Breast epithelium (tissue), 4 donors: ENCODE results near the gene KMT2D. TPM values are rescaled to one million over a fixed set of nuclear protein-coding genes. Genes with fewer than 3 reads are reported as not detected.

Experiments used
- DNase-seq, 2 donors: peaks; one replicate each; pipeline ENCODE4 v3.0.0-alpha.2; 2019; ENCODE audit warnings: low spot score in 2 of 2
- H3K27ac ChIP-seq, 2 donors: fragments of 200-600 bp; sonication (generic) in 1 of 2; one replicate each; pipeline ENCODE4 v1.5.1; 2016 to 2019; ENCODE audit warnings: mild to moderate bottlenecking in 1 of 2
- H3K27me3 ChIP-seq, 2 donors: fragments of 200-600 bp; sonication (generic) in 1 of 2; one replicate each; pipeline versions ENCODE4 v1.5.1 to v1.6.0; 2017 to 2019; ENCODE audit warnings: control low read depth in 1 of 2, mild to moderate bottlenecking in 1 of 2
- H3K36me3 ChIP-seq: fragments of 200-600 bp; one replicate; pipeline ENCODE4 v1.5.1; 2019
- H3K4me1 ChIP-seq, 2 donors: fragments of 200-600 bp; sonication (generic); one replicate each; pipeline ENCODE4 v1.5.1; 2016 to 2019; ENCODE audit warnings: control low read depth in 1 of 2
- H3K4me3 ChIP-seq, 3 donors: fragments of 200-600 bp; sonication (generic); 1 replicate in 2 of 3; 2 replicates in 1 of 3; pipeline ENCODE4 v1.5.1; 2016 to 2019; ENCODE audit warnings: mild to moderate bottlenecking in 3 of 3, moderate library complexity in 2 of 3
- H3K9me3 ChIP-seq, 2 donors: fragments of 200-600 bp; sonication (generic) in 1 of 2; one replicate each; pipeline ENCODE4 v1.5.1; 2016 to 2019; ENCODE audit warnings: control low read depth in 1 of 2
- CTCF ChIP-seq, 3 donors: fragments of 450-650 bp; IDR thresholded peaks; one replicate each; pipeline ENCODE4 v1.5.1; 2016 to 2017; ENCODE audit warnings: antibody characterized with exemption in 3 of 3, mild to moderate bottlenecking in 3 of 3, moderate library complexity in 3 of 3
- POLR2A ChIP-seq: fragments of 450-650 bp; IDR thresholded peaks from one replicate; pipeline ENCODE4 v1.6.1; 2016; ENCODE audit warnings: antibody characterized with exemption, mild to moderate bottlenecking, moderate library complexity
- POLR2AphosphoS5 ChIP-seq, 3 donors: sonication (generic); formaldehyde crosslinking; IDR thresholded peaks; one replicate each; pipeline ENCODE4 v1.6.1; 2017; ENCODE audit warnings: antibody characterized with exemption in 3 of 3
- intact Hi-C: fragments of 100-400 bp; cut with DNase I; formaldehyde crosslinking; loops from one replicate; pipeline ENCODE4 v1.15.1; 2023; ENCODE audit warnings: low total_unique reads
- total RNA-seq, 3 donors: library from RNA; depleted of rRNA; stranded (reverse); fragments of >200 nt; gene quantifications; one replicate each; pipeline ENCODE4 v1.1.0, GENCODE V29; 2016

The KMT2D gene
- total RNA-seq, 3 donors from 2014 or later, result 35.4 to 51.4 (median 45.9) TPM

GRCh38 chr12:49015196-49015595, 45.4 kb downstream of the KMT2D start:
- DNase-seq, result no peak
- Histone ChIP-seq H3K27ac (no peak overlapping the region), H3K4me1 (peaks cover 8 to 15% of the 10 kb centered on the region in 2 donors), H3K27me3 (no peaks in the 10 kb centered on the region), H3K4me3 (no peak overlapping the region), H3K36me3 (no peaks in the 10 kb centered on the region), H3K9me3 (no peaks in the 10 kb centered on the region)
- no peak for TF ChIP-seq POLR2AphosphoS5 (IDR thresholded peaks at IDR 0.05)
- no peak for TF ChIP-seq POLR2A
- no peak for TF ChIP-seq CTCF (IDR thresholded peaks at IDR 0.05)
- intact Hi-C loops, result no loop called here

- H3K36me3 ChIP-seq, result no peaks in the 10 kb centered on the region
- TF ChIP-seq POLR2A (no peak), CTCF (IDR thresholded peaks at IDR 0.05) (no peak), POLR2AphosphoS5 (IDR thresholded peaks at IDR 0.05) (no peak)
- H3K27me3 ChIP-seq, result no peaks in the 10 kb centered on the region
- H3K9me3 ChIP-seq, result no peaks in the 10 kb centered on the region
- H3K4me1 ChIP-seq, result peaks cover 8 to 15% of the 10 kb centered on the region in 2 donors
- DNase-seq, result no peak
- H3K4me3 ChIP-seq, result no peak overlapping the region
- intact Hi-C loops, result no loop called here
- H3K27ac ChIP-seq, result no peak overlapping the region
Measured at GRCh38 chr12:49014547-49014946, 46.0 kb downstream of the KMT2D start.

- no peak for DNase-seq
- TF ChIP-seq POLR2A (no peak), POLR2AphosphoS5 (IDR thresholded peaks at IDR 0.05) (no peak), CTCF (IDR thresholded peaks at IDR 0.05) (no peak)
Measured at GRCh38 chr12:49013428-49013827, 47.2 kb downstream of the KMT2D start.

GRCh38 chr12:49012739-49013138, 47.9 kb downstream of the KMT2D start:
- Histone ChIP-seq H3K27ac (no peak overlapping the region), H3K4me3 (no peak overlapping the region), H3K9me3 (no peaks in the 10 kb centered on the region), H3K36me3 (no peaks in the 10 kb centered on the region), H3K27me3 (no peaks in the 10 kb centered on the region), H3K4me1 (peaks cover 4 to 5% of the 10 kb centered on the region in 2 donors)
- TF ChIP-seq POLR2AphosphoS5 (IDR thresholded peaks at IDR 0.05) (no peak), POLR2A (no peak), CTCF (IDR thresholded peaks at IDR 0.05) (no peak)
- intact Hi-C loops, result no loop called here
- no peak for DNase-seq

More at GRCh38 chr12:49013428-49013827, 47.2 kb downstream of the KMT2D start:
- Histone ChIP-seq H3K4me1 (peaks cover 8 to 9% of the 10 kb centered on the region in 2 donors), H3K27me3 (no peaks in the 10 kb centered on the region), H3K27ac (no peak overlapping the region), H3K36me3 (no peaks in the 10 kb centered on the region), H3K4me3 (no peak overlapping the region), H3K9me3 (no peaks in the 10 kb centered on the region)
- intact Hi-C loops, result no loop called here

Other genes starting within 250 kb of the KMT2D start
- gene CACNB3, start 242.3 kb downstream of the KMT2D start, total RNA-seq, result 10 to 100 TPM in 2 of 3 donors, 1 to 10 TPM in 1; 4.0 to 17.0 (median 10.8) TPM
- 10 to 100 TPM; 65.4 to 89.9 (median 76.0) TPM for gene DDX23, start 208.6 kb downstream of the KMT2D start, total RNA-seq
- 1 to 10 TPM; 1.1 to 5.4 (median 3.3) TPM for gene RND1, start 194.9 kb downstream of the KMT2D start, total RNA-seq
- gene FKBP11, start 135.3 kb downstream of the KMT2D start, total RNA-seq, result 10 to 100 TPM in 2 of 3 donors, 1 to 10 TPM in 1; 3.7 to 15.7 (median 13.5) TPM
- gene ARF3, start 103.3 kb downstream of the KMT2D start, total RNA-seq, result 10 to 100 TPM; 65.2 to 86.2 (median 75.2) TPM
- 1 to 10 TPM in 1 of 3 donors, under 1 TPM in 1, not detected in 1; 0.29 to 1.3 TPM for gene WNT10B, start 89.1 kb downstream of the KMT2D start, total RNA-seq
- not detected for gene WNT1, start 82.5 kb downstream of the KMT2D start, total RNA-seq
- gene DDN, start 61.4 kb downstream of the KMT2D start, total RNA-seq, result under 1 TPM in 2 of 3 donors, not detected in 1; under 0.01 to 0.16 TPM
- gene PRKAG1, start 42.0 kb downstream of the KMT2D start, total RNA-seq, result 10 to 100 TPM; 50.5 to 84.3 (median 54.0) TPM
- 1 to 10 TPM in 1 of 3 donors, under 1 TPM in 1, not detected in 1; 0.59 to 1.3 TPM for gene RHEBL1, start 9.2 kb upstream of the KMT2D start, total RNA-seq
- 1 to 10 TPM in 2 of 3 donors, under 1 TPM in 1; 0.29 to 1.6 (median 1.4) TPM for gene DHH, start 34.0 kb upstream of the KMT2D start, total RNA-seq
- gene LMBR1L, start 50.1 kb upstream of the KMT2D start, total RNA-seq, result 10 to 100 TPM; 37.6 to 73.0 (median 58.3) TPM
- 100 to 1,000 TPM; 329 to 646 (median 567) TPM for gene TUBA1B, start 70.6 kb upstream of the KMT2D start, total RNA-seq
- gene TUBA1A, start 128.3 kb upstream of the KMT2D start, total RNA-seq, result 100 to 1,000 TPM; 133 to 215 (median 150) TPM
- 100 to 1,000 TPM in 1 of 3 donors, 10 to 100 TPM in 2; 91.9 to 123 (median 97.3) TPM for gene TUBA1C, start 204.3 kb upstream of the KMT2D start, total RNA-seq
- gene PRPH, start 234.4 kb upstream of the KMT2D start, total RNA-seq, result 1 to 10 TPM in 1 of 3 donors, under 1 TPM in 1, not detected in 1; 0.96 to 2.0 TPM